Kidney capillary endothelial cell (primary cell): ENCODE measurements around the gene LSM14B.
"Not testable (repeated sequence)": the region's sequence is repeated elsewhere in the genome, so short reads cannot be mapped to it uniquely, and the experiment has no call there.

Experiments used
- DNase-seq: peaks from one replicate; pipeline ENCODE4 v3.0.0-alpha.2; 2018; ENCODE audit warnings: low spot score

LSM14B gene

GRCh38 chr20:62112368-62112767 is 9.9 kb upstream of the LSM14B start:
- DNase-seq, result no peak

GRCh38 chr20:62114894-62115293 is 7.4 kb upstream of the LSM14B start:
- DNase-seq, result no peak

- not testable (repeated sequence) for DNase-seq
Observed at GRCh38 chr20:62115800-62116407, 6.4 kb upstream of the LSM14B start.

- DNase-seq, result no peak
Observed at GRCh38 chr20:62116558-62117361, 5.5 kb upstream of the LSM14B start.

GRCh38 chr20:62117362-62117646 is 5.0 kb upstream of the LSM14B start:
- no peak for DNase-seq

- no peak for DNase-seq
Observed at GRCh38 chr20:62117658-62118057, 4.6 kb upstream of the LSM14B start.

- DNase-seq, result no peak
Observed at GRCh38 chr20:62118113-62119043, 3.9 kb upstream of the LSM14B start.

- DNase-seq, result no peak
Observed at GRCh38 chr20:62119115-62119514, 3.2 kb upstream of the LSM14B start.

- no peak for DNase-seq
Observed at GRCh38 chr20:62119591-62120364, 2.5 kb upstream of the LSM14B start.

- DNase-seq, result no peak
Observed at GRCh38 chr20:62120365-62120762, 1.9 kb upstream of the LSM14B start.

GRCh38 chr20:62120990-62121775 is 1.1 kb upstream of the LSM14B start:
- DNase-seq, result no peak

GRCh38 chr20:62122654-62123449 is 577 bp downstream of the LSM14B start:
- DNase-seq, result no peak

- peak; percentile 26 for DNase-seq
Observed at GRCh38 chr20:62123450-62124118, 1.3 kb downstream of the LSM14B start.

GRCh38 chr20:62126141-62126540 is 3.9 kb downstream of the LSM14B start:
- no peak for DNase-seq

GRCh38 chr20:62127799-62128198 is 5.5 kb downstream of the LSM14B start:
- no peak for DNase-seq

- DNase-seq, result no peak
Observed at GRCh38 chr20:62128502-62128901, 6.2 kb downstream of the LSM14B start.

GRCh38 chr20:62129731-62130531 is 7.7 kb downstream of the LSM14B start:
- no peak for DNase-seq

- DNase-seq, result no peak
Observed at GRCh38 chr20:62131560-62132320, 9.5 kb downstream of the LSM14B start.
